Memory B cell (primary cell): ENCODE measurements around the gene DEAF1.
A peak's percentile ranks its signal among the peaks of the same experiment; 100 is the strongest.
"Not testable (repeated sequence)": the region's sequence is repeated elsewhere in the genome, so short reads cannot be mapped to it uniquely, and the experiment has no call there.

ENCODE experiments used
- ATAC-seq: fragments of 150-1000 bp; cut with Tn5 transposase; 2 replicates; pipeline ENCODE4 v1.10.0; 2021; ENCODE audit warnings: low read depth, mild to moderate bottlenecking, moderate library complexity
- DNase-seq, 2 donors: peaks; one replicate each; pipeline ENCODE4 v3.0.0; 2022; ENCODE audit warnings: low spot score in 2 of 2
- H3K27ac Mint-ChIP-seq: one replicate; pipeline ENCODE4 v1.8.0; 2022; ENCODE audit warnings: mild to moderate bottlenecking, moderate library complexity, mixed read lengths
- H3K27me3 Mint-ChIP-seq: one replicate; pipeline ENCODE4 v1.8.0; 2022; ENCODE audit warnings: mixed read lengths
- H3K36me3 Mint-ChIP-seq: one replicate; pipeline ENCODE4 v1.8.0; 2022; ENCODE audit warnings: mild to moderate bottlenecking, mixed read lengths
- H3K4me1 Mint-ChIP-seq: one replicate; pipeline ENCODE4 v1.8.0; 2022; ENCODE audit warnings: mixed read lengths
- H3K4me3 Mint-ChIP-seq: one replicate; pipeline ENCODE4 v1.8.0; 2022; ENCODE audit warnings: mild to moderate bottlenecking, moderate library complexity, mixed read lengths
- H3K9me3 Mint-ChIP-seq: one replicate; pipeline ENCODE4 v1.8.0; 2022; ENCODE audit warnings: mixed read lengths

The DEAF1 gene

GRCh38 chr11:662689-663274 lies 32.2 kb downstream of the DEAF1 start:
- Mint-ChIP-seq H3K27ac (no peak overlapping the region), H3K4me3 (no peak overlapping the region), H3K36me3 (no peaks in the 10 kb centered on the region), H3K4me1 (peaks cover 4% of the 10 kb centered on the region), H3K9me3 (no peaks in the 10 kb centered on the region), H3K27me3 (no peaks in the 10 kb centered on the region)
- DNase-seq (peak; percentile 43 to 53), ATAC-seq (peak; percentile 80)

- no peaks in the 10 kb centered on the region for H3K27me3 Mint-ChIP-seq
- H3K27ac Mint-ChIP-seq = no peak overlapping the region
- ATAC-seq = no peak
- H3K4me1 Mint-ChIP-seq = peaks cover 4% of the 10 kb centered on the region
- peaks cover 3% of the 10 kb centered on the region for H3K36me3 Mint-ChIP-seq
- no peak overlapping the region for H3K4me3 Mint-ChIP-seq
- DNase-seq = no peak
- H3K9me3 Mint-ChIP-seq = no peaks in the 10 kb centered on the region
These were observed 34.2 kb downstream of the DEAF1 start for GRCh38 chr11:660681-661444.

- DNase-seq (no peak), ATAC-seq (no peak)
- Mint-ChIP-seq H3K4me1 (peaks cover 4% of the 10 kb centered on the region), H3K27me3 (no peaks in the 10 kb centered on the region), H3K36me3 (peaks cover 3% of the 10 kb centered on the region), H3K9me3 (no peaks in the 10 kb centered on the region), H3K27ac (no peak overlapping the region), H3K4me3 (no peak overlapping the region)
These were observed 34.7 kb downstream of the DEAF1 start for GRCh38 chr11:660281-660680.

GRCh38 chr11:659532-660085 lies 35.4 kb downstream of the DEAF1 start:
- H3K9me3 Mint-ChIP-seq = no peaks in the 10 kb centered on the region
- no peaks in the 10 kb centered on the region for H3K27me3 Mint-ChIP-seq
- H3K27ac Mint-ChIP-seq = no peak overlapping the region
- peaks cover 4% of the 10 kb centered on the region for H3K4me1 Mint-ChIP-seq
- DNase-seq (no peak), ATAC-seq (peak; percentile 21)
- no peak overlapping the region for H3K4me3 Mint-ChIP-seq
- H3K36me3 Mint-ChIP-seq = peaks cover 3% of the 10 kb centered on the region

GRCh38 chr11:657691-658126 lies 37.3 kb downstream of the DEAF1 start:
- H3K9me3 Mint-ChIP-seq = no peaks in the 10 kb centered on the region
- ATAC-seq (no peak), DNase-seq (no peak)
- no peak overlapping the region for H3K27ac Mint-ChIP-seq
- H3K27me3 Mint-ChIP-seq = no peaks in the 10 kb centered on the region
- H3K4me3 Mint-ChIP-seq = no peak overlapping the region
- H3K36me3 Mint-ChIP-seq = peaks cover 5% of the 10 kb centered on the region
- peaks cover 2% of the 10 kb centered on the region for H3K4me1 Mint-ChIP-seq

GRCh38 chr11:656866-657265 lies 38.2 kb downstream of the DEAF1 start:
- Mint-ChIP-seq H3K27me3 (no peaks in the 10 kb centered on the region), H3K9me3 (no peaks in the 10 kb centered on the region), H3K4me3 (no peak overlapping the region), H3K36me3 (peaks cover 8% of the 10 kb centered on the region), H3K4me1 (no peaks in the 10 kb centered on the region), H3K27ac (no peak overlapping the region)
- ATAC-seq (no peak), DNase-seq (no peak)

GRCh38 chr11:656426-656825 lies 38.6 kb downstream of the DEAF1 start:
- Mint-ChIP-seq H3K27ac (no peak overlapping the region), H3K27me3 (no peaks in the 10 kb centered on the region), H3K4me3 (no peak overlapping the region), H3K36me3 (peaks cover 8% of the 10 kb centered on the region), H3K4me1 (no peaks in the 10 kb centered on the region), H3K9me3 (no peaks in the 10 kb centered on the region)
- ATAC-seq = no peak
- no peak for DNase-seq

- no peak overlapping the region for H3K4me3 Mint-ChIP-seq
- peaks cover 10% of the 10 kb centered on the region for H3K36me3 Mint-ChIP-seq
- no peak overlapping the region for H3K27ac Mint-ChIP-seq
- DNase-seq = no peak
- H3K4me1 Mint-ChIP-seq = no peaks in the 10 kb centered on the region
- no peak for ATAC-seq
- no peaks in the 10 kb centered on the region for H3K9me3 Mint-ChIP-seq
- no peaks in the 10 kb centered on the region for H3K27me3 Mint-ChIP-seq
These were observed 39.8 kb downstream of the DEAF1 start for GRCh38 chr11:655036-655726.

- H3K36me3 Mint-ChIP-seq, ATAC-seq, H3K27me3 Mint-ChIP-seq, H3K4me1 Mint-ChIP-seq, H3K9me3 Mint-ChIP-seq, DNase-seq, H3K27ac Mint-ChIP-seq, H3K4me3 Mint-ChIP-seq: not testable (repeated sequence)
These were observed 40.6 kb downstream of the DEAF1 start for GRCh38 chr11:654444-654843.

- H3K36me3 Mint-ChIP-seq = peaks cover 10% of the 10 kb centered on the region
- no peak overlapping the region for H3K27ac Mint-ChIP-seq
- H3K9me3 Mint-ChIP-seq = no peaks in the 10 kb centered on the region
- DNase-seq = no peak
- H3K4me1 Mint-ChIP-seq = no peaks in the 10 kb centered on the region
- no peaks in the 10 kb centered on the region for H3K27me3 Mint-ChIP-seq
- H3K4me3 Mint-ChIP-seq = no peak overlapping the region
- no peak for ATAC-seq
These were observed 41.2 kb downstream of the DEAF1 start for GRCh38 chr11:653837-654236.

GRCh38 chr11:653136-653535 lies 41.9 kb downstream of the DEAF1 start:
- H3K36me3 Mint-ChIP-seq, H3K9me3 Mint-ChIP-seq, DNase-seq, H3K4me1 Mint-ChIP-seq, H3K4me3 Mint-ChIP-seq, H3K27me3 Mint-ChIP-seq, H3K27ac Mint-ChIP-seq, ATAC-seq: not testable (repeated sequence)

- H3K9me3 Mint-ChIP-seq = no peaks in the 10 kb centered on the region
- H3K4me3 Mint-ChIP-seq = no peak overlapping the region
- H3K4me1 Mint-ChIP-seq = peaks cover 2% of the 10 kb centered on the region
- H3K36me3 Mint-ChIP-seq = peaks cover 10% of the 10 kb centered on the region
- ATAC-seq (no peak), DNase-seq (no peak)
- H3K27ac Mint-ChIP-seq = no peak overlapping the region
- H3K27me3 Mint-ChIP-seq = no peaks in the 10 kb centered on the region
These were observed 44.5 kb downstream of the DEAF1 start for GRCh38 chr11:650482-650881.

- H3K27ac Mint-ChIP-seq, H3K4me1 Mint-ChIP-seq, H3K9me3 Mint-ChIP-seq, DNase-seq, H3K27me3 Mint-ChIP-seq, ATAC-seq, H3K4me3 Mint-ChIP-seq: not testable (repeated sequence)
- peaks cover 10% of the 10 kb centered on the region for H3K36me3 Mint-ChIP-seq
These were observed 47.3 kb downstream of the DEAF1 start for GRCh38 chr11:647672-648158.

GRCh38 chr11:646214-646613 lies 48.8 kb downstream of the DEAF1 start:
- Mint-ChIP-seq H3K4me3 (no peak overlapping the region), H3K4me1 (peaks cover 2% of the 10 kb centered on the region), H3K36me3 (peaks cover 10% of the 10 kb centered on the region), H3K27ac (no peak overlapping the region), H3K9me3 (no peaks in the 10 kb centered on the region), H3K27me3 (no peaks in the 10 kb centered on the region)
- ATAC-seq = no peak
- DNase-seq = no peak
